OCI-LY7 (cell line): ENCODE measurements around the gene ALK.

Experiments
- EZH2phosphoT487 ChIP-seq: fragments of 200-600 bp; sonication (generic); IDR thresholded peaks from 2 replicates; pipeline ENCODE4 v1.6.1; 2018; ENCODE audit warnings: low read depth, borderline replicate concordance, mild to moderate bottlenecking, mixed run types, antibody characterized with exemption, low read length, moderate library complexity, mixed read lengths
- TF ChIP-seq, protein P1 (sequence below): fragments of 200-600 bp; sonication (generic); conservative IDR thresholded peaks from 2 replicates; pipeline ENCODE4 v1.5.1; 2014; ENCODE audit warnings: mild to moderate bottlenecking, antibody characterized with exemption, low read length, moderate library complexity, mixed read lengths

DNA sequence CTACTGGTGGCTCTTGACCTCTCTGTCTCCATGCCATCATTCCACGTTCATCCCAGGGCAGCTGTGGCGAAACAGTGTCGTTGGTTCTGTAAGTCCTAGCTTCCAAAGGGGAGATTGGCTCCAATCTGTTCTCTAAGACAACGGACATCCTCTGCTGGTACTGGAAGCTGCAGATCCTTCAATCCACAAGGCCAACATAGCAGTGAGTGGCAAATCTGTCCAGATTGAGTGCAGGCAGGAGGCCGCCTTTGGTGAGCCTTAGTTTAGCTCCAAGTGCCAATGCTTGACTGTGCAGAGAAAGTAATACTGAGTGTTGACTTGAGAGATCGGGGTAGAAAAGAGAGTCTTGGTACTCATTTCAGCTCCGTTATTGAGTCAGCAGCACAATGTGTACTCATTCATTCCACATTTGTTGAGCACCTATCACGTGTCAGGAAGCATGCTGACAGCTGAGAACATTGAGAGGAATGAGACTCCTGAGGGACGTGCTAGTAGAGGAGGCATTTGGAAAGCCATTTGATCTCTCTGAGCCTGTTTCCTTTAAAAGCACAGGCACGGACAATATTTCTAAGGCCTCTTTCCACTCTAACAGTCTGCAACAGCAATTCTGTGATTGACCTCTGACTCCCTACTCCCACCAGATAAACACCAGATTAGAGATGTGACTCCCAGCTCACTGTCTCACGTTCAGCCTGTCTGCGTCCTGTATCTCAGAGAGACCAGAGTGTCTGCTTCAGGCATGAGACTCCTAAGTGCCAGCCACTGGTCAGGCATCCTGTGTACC lies 500.2 kb downstream of the ALK start:
- TF ChIP-seq, protein P1, sequence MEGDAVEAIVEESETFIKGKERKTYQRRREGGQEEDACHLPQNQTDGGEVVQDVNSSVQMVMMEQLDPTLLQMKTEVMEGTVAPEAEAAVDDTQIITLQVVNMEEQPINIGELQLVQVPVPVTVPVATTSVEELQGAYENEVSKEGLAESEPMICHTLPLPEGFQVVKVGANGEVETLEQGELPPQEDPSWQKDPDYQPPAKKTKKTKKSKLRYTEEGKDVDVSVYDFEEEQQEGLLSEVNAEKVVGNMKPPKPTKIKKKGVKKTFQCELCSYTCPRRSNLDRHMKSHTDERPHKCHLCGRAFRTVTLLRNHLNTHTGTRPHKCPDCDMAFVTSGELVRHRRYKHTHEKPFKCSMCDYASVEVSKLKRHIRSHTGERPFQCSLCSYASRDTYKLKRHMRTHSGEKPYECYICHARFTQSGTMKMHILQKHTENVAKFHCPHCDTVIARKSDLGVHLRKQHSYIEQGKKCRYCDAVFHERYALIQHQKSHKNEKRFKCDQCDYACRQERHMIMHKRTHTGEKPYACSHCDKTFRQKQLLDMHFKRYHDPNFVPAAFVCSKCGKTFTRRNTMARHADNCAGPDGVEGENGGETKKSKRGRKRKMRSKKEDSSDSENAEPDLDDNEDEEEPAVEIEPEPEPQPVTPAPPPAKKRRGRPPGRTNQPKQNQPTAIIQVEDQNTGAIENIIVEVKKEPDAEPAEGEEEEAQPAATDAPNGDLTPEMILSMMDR: no peak
- TF ChIP-seq EZH2phosphoT487: no peak
